Panc1 (cell line): ENCODE measurements around the gene ALG1.

Experiments
- CTCF ChIP-seq: fragments of 450-650 bp; IDR thresholded peaks from 2 replicates; pipeline ENCODE4 v1.5.1; 2017; ENCODE audit warnings: mild to moderate bottlenecking
- POLR2AphosphoS5 ChIP-seq: IDR thresholded peaks from 2 replicates; pipeline ENCODE4 v1.6.1; 2012; ENCODE audit warnings: mild to moderate bottlenecking, low read depth, low read length, moderate library complexity
- REST ChIP-seq, 2 experiments: IDR thresholded peaks; 2 replicates each; pipeline ENCODE4 v1.6.1; 2011 to 2012; ENCODE audit warnings: low read depth in 2 of 2, control low read depth in 1 of 2, low read length in 1 of 2, mild to moderate bottlenecking in 1 of 2, moderate library complexity in 1 of 2; ENCODE audit not compliant: insufficient read depth in 1 of 2
- SIN3A ChIP-seq: IDR thresholded peaks from 2 replicates; pipeline ENCODE4 v1.6.1; 2012; ENCODE audit warnings: low read depth, mild to moderate bottlenecking, low read length, moderate library complexity, borderline replicate concordance; ENCODE audit not compliant: insufficient read depth
- TCF7L2 ChIP-seq: IDR thresholded peaks from 2 replicates; pipeline ENCODE4 v1.6.1; 2011; ENCODE audit warnings: mild to moderate bottlenecking, low read depth, low read length, inconsistent platforms

- TF ChIP-seq CTCF = no peak
- TF ChIP-seq REST (IDR thresholded peaks at IDR 0.05; ENCODE audit: insufficient read depth in 1 of 2, low read depth in 2 of 2, low read length in 1 of 2) = 0 out of 4 replicates have a peak, but pooled peaks of 1 of the 2 experiments have one; percentile 25
- peak; percentile 67; the same call in 1 of the 2 replicates for TF ChIP-seq POLR2AphosphoS5
- TF ChIP-seq TCF7L2 = no peak
- peak; percentile 97 for TF ChIP-seq SIN3A
These were observed 38.1 kb upstream of the ALG1 start, which contains the start of gene NAGPA for GRCh38 chr16:5033256-5034166.
